CD4-positive, alpha-beta T cell (primary cell): ENCODE measurements around the gene MED13. TPM values are rescaled to one million over a fixed set of nuclear protein-coding genes. Genes with fewer than 3 reads are reported as not detected.

ENCODE experiments used
- ATAC-seq: fragments of 200-7000 bp; cut with Tn5 transposase; one replicate; pipeline ENCODE4 v1.10.0; 2022; ENCODE audit warnings: mild to moderate bottlenecking; ENCODE audit not compliant: poor library complexity
- CTCF ChIA-PET: fragments of 350-600 bp; sonication (Branson Sonifier 250); formaldehyde crosslinking; loops from one replicate; lab custom pipeline; 2021; ENCODE audit warnings: antibody characterized with exemption, inconsistent platforms; lab: Charles Lee
- POLR2A ChIA-PET: fragments of 350-600 bp; sonication (Branson Sonifier 250); formaldehyde crosslinking; loops from one replicate; lab custom pipeline; 2021; ENCODE audit warnings: antibody characterized with exemption, inconsistent platforms; lab: Charles Lee
- DNase-seq, 14 experiments: peaks; one replicate each; pipeline ENCODE4 v3.0.0-alpha.2; 2013 to 2020; ENCODE audit warnings: mixed read lengths in 2 of 14
- H3K27ac ChIP-seq, 2 donors: one replicate each; pipeline versions ENCODE4 v1.5.1 to v1.7.0; 2013; ENCODE audit warnings: low read length in 2 of 2, low read depth in 1 of 2, mild to moderate bottlenecking in 1 of 2
- H3K27me3 ChIP-seq, 2 experiments: 1 replicate in 1 of 2; 2 replicates in 1 of 2; pipeline versions ENCODE4 v1.6.1 to v1.7.0; 2013; ENCODE audit warnings: low read length in 2 of 2, control low read depth in 1 of 2, mild to moderate bottlenecking in 1 of 2, moderate library complexity in 1 of 2; ENCODE audit not compliant: insufficient read depth in 2 of 2, control insufficient read depth in 1 of 2
- H3K36me3 ChIP-seq: one replicate; pipeline ENCODE4 v1.6.1; 2013; ENCODE audit warnings: low read length, control low read depth; ENCODE audit not compliant: insufficient read depth
- H3K4me1 ChIP-seq: one replicate; pipeline ENCODE4 v1.6.1; 2013; ENCODE audit warnings: low read length, control low read depth; ENCODE audit not compliant: insufficient read depth
- H3K4me3 ChIP-seq: one replicate; pipeline ENCODE4 v1.5.1; 2013; ENCODE audit warnings: mild to moderate bottlenecking, low read length, moderate library complexity
- H3K9me3 ChIP-seq, 2 experiments: 1 replicate in 1 of 2; 2 replicates in 1 of 2; pipeline versions ENCODE4 v1.6.1 to v1.7.0; 2013; ENCODE audit warnings: low read length in 2 of 2, mild to moderate bottlenecking in 2 of 2, control low read depth in 1 of 2, moderate library complexity in 1 of 2; ENCODE audit not compliant: control insufficient read depth in 1 of 2, insufficient read depth in 1 of 2
- H3K27ac Mint-ChIP-seq: one replicate; pipeline ENCODE4 v1.8.0; 2020; ENCODE audit warnings: mixed read lengths
- H3K27me3 Mint-ChIP-seq: one replicate; pipeline ENCODE4 v1.8.0; 2021; ENCODE audit warnings: mixed read lengths
- H3K36me3 Mint-ChIP-seq: one replicate; pipeline ENCODE4 v1.8.0; 2021; ENCODE audit warnings: low read depth, mixed read lengths
- H3K4me1 Mint-ChIP-seq: one replicate; pipeline ENCODE4 v1.8.0; 2021; ENCODE audit warnings: low read depth, mixed read lengths
- H3K4me3 Mint-ChIP-seq: one replicate; pipeline ENCODE4 v1.8.0; 2020; ENCODE audit warnings: mild to moderate bottlenecking, mixed read lengths
- H3K9me3 Mint-ChIP-seq: one replicate; pipeline ENCODE4 v1.8.0; 2020; ENCODE audit warnings: mixed read lengths
- intact Hi-C, 2 experiments: fragments of 100-400 bp; cut with DNase I in 1 of 2; cut with micrococcal nuclease in 1 of 2; formaldehyde crosslinking; loops; one replicate each; pipeline versions ENCODE4 v1.15.1 to v1.9.0; 2023 to 2025; cut with DNase I, micrococcal nuclease
- polyA plus RNA-seq, 2 donors: library from polyadenylated mRNA; unstranded; fragments of 120-200 nt; gene quantifications; one replicate each; pipeline ENCODE4 v1.2.1, GENCODE V29; 2013
- total RNA-seq, 174 experiments: library from RNA in 2 of 174; stranded (reverse) in 2 of 174; gene quantifications; one replicate each; pipeline ENCODE4 v1.2.3 and lab custom pipeline; 2021 to 2026
- TF ChIP-seq, protein P1 (sequence below): fragments of 200-600 bp; IDR thresholded peaks from one replicate; pipeline ENCODE4 v1.8.0; 2022; ENCODE audit warnings: antibody characterized with exemption, mild to moderate bottlenecking

MED13 gene
- total RNA-seq = 10 to 100 TPM; 75.7 to 85.8 TPM
- 26.1 TPM for polyA plus RNA-seq (2013, experiment 1 of 2)
- 38.8 TPM for polyA plus RNA-seq (2013, experiment 2 of 2)
- total RNA-seq (lab: John Stamatoyannopoulos, UW) = 117 to 493 (median 235) reads per million in 172 experiments

GRCh38 chr17:62064791-62065563, at the start of gene MED13:
Gene MED13, minus strand, starts transcription at chr17:62065278. Its CDS starts 73 bp downstream, at chr17:62065205.
- Mint-ChIP-seq H3K9me3 (no peaks in the 10 kb centered on the region), H3K4me1 (peaks cover 46% of the 10 kb centered on the region), H3K27ac (peak within 1 kb of the TSS; percentile 97), H3K27me3 (no peaks in the 10 kb centered on the region), H3K4me3 (peak within 1 kb of the TSS; percentile 100), H3K36me3 (peaks cover 46% of the 10 kb centered on the region)
- ChIA-PET CTCF (interaction anchor here (0.6 to 1.4 kb wide), 6 partner anchors 9 to 652 kb away, joined by 3 to 7 read pairs (median 3); no protein-coding TSS in a partner anchor), POLR2A (interaction anchor here (0.6 to 1.7 kb wide), 8 partner anchors 11 to 1388 kb away, joined by 3 to 8 read pairs (median 5); partner anchors contain the start of genes BCAS3 and BRIP1)
- Histone ChIP-seq H3K27me3 (no peaks in the 10 kb centered on the region), H3K4me3 (peak within 1 kb of the TSS; percentile 100), H3K27ac (peak within 1 kb of the TSS; percentile 99), H3K4me1 (peaks cover 11% of the 10 kb centered on the region), H3K9me3 (no peaks in the 10 kb centered on the region), H3K36me3 (peaks cover 17% of the 10 kb centered on the region)
- DNase-seq (peak; percentile 42 to 84 (median 60)), ATAC-seq (peak; percentile 26)
- TF ChIP-seq, protein P1, sequence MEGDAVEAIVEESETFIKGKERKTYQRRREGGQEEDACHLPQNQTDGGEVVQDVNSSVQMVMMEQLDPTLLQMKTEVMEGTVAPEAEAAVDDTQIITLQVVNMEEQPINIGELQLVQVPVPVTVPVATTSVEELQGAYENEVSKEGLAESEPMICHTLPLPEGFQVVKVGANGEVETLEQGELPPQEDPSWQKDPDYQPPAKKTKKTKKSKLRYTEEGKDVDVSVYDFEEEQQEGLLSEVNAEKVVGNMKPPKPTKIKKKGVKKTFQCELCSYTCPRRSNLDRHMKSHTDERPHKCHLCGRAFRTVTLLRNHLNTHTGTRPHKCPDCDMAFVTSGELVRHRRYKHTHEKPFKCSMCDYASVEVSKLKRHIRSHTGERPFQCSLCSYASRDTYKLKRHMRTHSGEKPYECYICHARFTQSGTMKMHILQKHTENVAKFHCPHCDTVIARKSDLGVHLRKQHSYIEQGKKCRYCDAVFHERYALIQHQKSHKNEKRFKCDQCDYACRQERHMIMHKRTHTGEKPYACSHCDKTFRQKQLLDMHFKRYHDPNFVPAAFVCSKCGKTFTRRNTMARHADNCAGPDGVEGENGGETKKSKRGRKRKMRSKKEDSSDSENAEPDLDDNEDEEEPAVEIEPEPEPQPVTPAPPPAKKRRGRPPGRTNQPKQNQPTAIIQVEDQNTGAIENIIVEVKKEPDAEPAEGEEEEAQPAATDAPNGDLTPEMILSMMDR = no peak
- intact Hi-C loops = loop anchor here (2.0 to 10.0 kb wide), 7 partner anchors 138 to 1990 kb away; partner anchors contain the start of genes INTS2 (in 2 of the 2), BCAS3 (in 1 of the 2), BRIP1 (in 1 of the 2) and HEATR6 (in 1 of the 2)

DNA sequence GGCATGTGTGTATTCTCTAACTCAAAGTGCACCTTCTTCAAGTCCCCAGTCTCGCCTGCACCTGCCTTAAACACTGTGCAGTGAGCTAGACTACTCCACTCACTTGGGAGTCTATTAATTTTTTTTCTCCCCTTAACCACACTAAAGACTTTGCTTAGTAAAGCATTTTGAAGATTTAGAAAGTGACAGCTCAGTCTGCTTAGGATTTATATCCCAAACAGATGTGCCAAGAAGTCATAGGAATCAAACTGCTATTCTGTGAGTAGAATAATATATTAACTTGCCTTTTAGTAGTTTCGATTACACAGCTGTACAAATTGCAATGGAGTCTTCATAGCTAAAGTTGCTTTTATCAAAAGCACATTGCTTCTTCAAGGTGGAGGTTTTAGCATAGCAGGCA, 47.2 kb upstream of the MED13 start:
- H3K9me3 ChIP-seq = no peaks in the 10 kb centered on the region
- Mint-ChIP-seq H3K4me1 (no peaks in the 10 kb centered on the region), H3K9me3 (no peaks in the 10 kb centered on the region), H3K4me3 (no peak overlapping the region), H3K27me3 (peaks cover 8% of the 10 kb centered on the region), H3K36me3 (no peaks in the 10 kb centered on the region), H3K27ac (no peak overlapping the region)
- no peak overlapping the region for H3K4me3 ChIP-seq
- TF ChIP-seq, protein P1 = no peak
- H3K27me3 ChIP-seq = no peaks in the 10 kb centered on the region
- H3K27ac ChIP-seq = no peak overlapping the region
- no peak for ATAC-seq
- H3K4me1 ChIP-seq = no peaks in the 10 kb centered on the region
- intact Hi-C loops = no loop called here
- no peak for DNase-seq
- ChIA-PET POLR2A (no interaction called here), CTCF (no interaction called here)
- H3K36me3 ChIP-seq = no peaks in the 10 kb centered on the region

DNA sequence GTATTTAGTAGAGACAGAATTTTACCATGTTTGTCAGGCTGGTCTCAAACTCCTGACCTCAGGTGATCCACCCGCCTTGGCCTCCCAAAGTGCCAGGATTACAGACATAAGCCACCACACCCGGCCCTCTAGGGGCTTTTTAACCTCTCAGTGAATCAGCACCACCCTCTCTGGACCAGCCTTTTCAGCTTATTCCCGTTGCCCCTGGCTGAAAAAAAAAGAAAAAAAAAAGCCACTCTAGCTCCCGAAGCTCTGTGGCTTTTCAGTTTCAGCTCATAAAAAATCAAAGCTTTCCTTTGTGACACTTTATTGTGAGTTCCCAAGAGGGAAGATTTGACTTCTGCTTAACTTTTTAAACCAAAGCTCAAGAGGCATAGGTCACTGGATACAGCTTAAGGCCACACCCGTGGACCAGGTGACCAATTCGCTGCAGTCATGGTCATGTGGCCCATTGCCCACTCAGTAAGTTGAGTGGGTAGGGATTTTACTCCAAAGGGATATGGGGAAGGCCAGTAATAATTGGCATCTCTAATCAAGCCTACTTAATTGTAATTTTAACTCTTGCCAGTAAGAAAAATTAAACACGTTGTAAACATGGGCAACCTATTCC, 46.6 kb upstream of the MED13 start:
- Histone ChIP-seq H3K4me3 (no peak overlapping the region), H3K27ac (no peak overlapping the region), H3K9me3 (no peaks in the 10 kb centered on the region), H3K4me1 (no peaks in the 10 kb centered on the region), H3K36me3 (no peaks in the 10 kb centered on the region), H3K27me3 (no peaks in the 10 kb centered on the region)
- TF ChIP-seq, protein P1 = no peak
- CTCF ChIA-PET = no interaction called here
- no peaks in the 10 kb centered on the region for H3K4me1 Mint-ChIP-seq
- DNase-seq (no peak), ATAC-seq (no peak)
- peaks cover 8% of the 10 kb centered on the region for H3K27me3 Mint-ChIP-seq
- H3K36me3 Mint-ChIP-seq = no peaks in the 10 kb centered on the region
- intact Hi-C loops = no loop called here
- POLR2A ChIA-PET = no interaction called here
- H3K4me3 Mint-ChIP-seq = no peak overlapping the region
- H3K27ac Mint-ChIP-seq = no peak overlapping the region
- H3K9me3 Mint-ChIP-seq = no peaks in the 10 kb centered on the region
